Stimulated activated CD8-positive, alpha-beta memory T cell treated with anti-CD3 and anti-CD28 coated beads, Interleukin-7, amount 100 ng/mL, for 48 hours (primary cell): Measurements from ENCODE around the gene BIRC3.
"Not testable (repeated sequence)": the region's sequence is repeated elsewhere in the genome, so short reads cannot be mapped to it uniquely, and the experiment has no call there.

ENCODE experiments used
- DNase-seq, 2 donors: peaks; one replicate each; pipeline ENCODE4 v3.0.0-alpha.2; 2020; ENCODE audit warnings: low read depth in 1 of 2; ENCODE audit errors: extremely low read depth in 1 of 2

Gene BIRC3

GRCh38 chr11:102367364-102367763 is 50.1 kb downstream of the BIRC3 start:
- no peak for DNase-seq

GRCh38 chr11:102368472-102368871 is 51.2 kb downstream of the BIRC3 start:
- DNase-seq: no peak

GRCh38 chr11:102374633-102375424 is 57.5 kb downstream of the BIRC3 start:
- not testable (repeated sequence) for DNase-seq

GRCh38 chr11:102375720-102376399 is 58.6 kb downstream of the BIRC3 start:
- DNase-seq: no peak

GRCh38 chr11:102377891-102378290 is 60.6 kb downstream of the BIRC3 start:
- DNase-seq: no peak

GRCh38 chr11:102378818-102379217 is 61.5 kb downstream of the BIRC3 start:
- no peak for DNase-seq

GRCh38 chr11:102382384-102382783 is 65.1 kb downstream of the BIRC3 start:
- DNase-seq: no peak

GRCh38 chr11:102383839-102384238 is 66.6 kb downstream of the BIRC3 start:
- no peak for DNase-seq

- DNase-seq: no peak
These were observed 67.3 kb downstream of the BIRC3 start for GRCh38 chr11:102384419-102385079.

GRCh38 chr11:102385085-102386007 is 68.1 kb downstream of the BIRC3 start:
- no peak for DNase-seq

- DNase-seq: no peak
These were observed 69.0 kb downstream of the BIRC3 start for GRCh38 chr11:102386136-102386734.

GRCh38 chr11:102387043-102387781 is 69.9 kb downstream of the BIRC3 start:
- DNase-seq: no peak
